HUES6 (cell line): Measurements from ENCODE around the gene PRSS21.

ENCODE experiments used
- H3K27ac ChIP-seq: 2 replicates; pipeline ENCODE4 v1.7.0; 2013; ENCODE audit warnings: low read depth, mild to moderate bottlenecking, low read length, inconsistent platforms
- H3K27me3 ChIP-seq: 2 replicates; pipeline ENCODE4 v1.6.1; 2013; ENCODE audit warnings: low read length; ENCODE audit not compliant: control insufficient read depth, insufficient read depth
- H3K36me3 ChIP-seq: 2 replicates; pipeline ENCODE4 v1.6.1; 2013; ENCODE audit warnings: low read length; ENCODE audit not compliant: control insufficient read depth, insufficient read depth
- H3K4me1 ChIP-seq: 2 replicates; pipeline ENCODE4 v1.6.1; 2013; ENCODE audit warnings: low read length; ENCODE audit not compliant: control insufficient read depth, insufficient read depth
- H3K4me3 ChIP-seq: 2 replicates; pipeline ENCODE4 v1.5.1; 2013; ENCODE audit warnings: low read depth, low read length
- H3K9ac ChIP-seq: one replicate; pipeline ENCODE4 v1.6.1; 2013; ENCODE audit warnings: mild to moderate bottlenecking, low read length
- H3K9me3 ChIP-seq: 2 replicates; pipeline ENCODE4 v1.6.1; 2013; ENCODE audit warnings: low read depth, low read length; ENCODE audit not compliant: control insufficient read depth, insufficient read depth

The PRSS21 gene

GRCh38 chr16:2828876-2829430 is 11.9 kb downstream of the PRSS21 start:
- Histone ChIP-seq H3K36me3 (no peaks in the 10 kb centered on the region), H3K27ac (no peak overlapping the region), H3K4me1 (peaks cover 5% of the 10 kb centered on the region; the same call in 1 of the 2 replicates), H3K9me3 (no peaks in the 10 kb centered on the region), H3K9ac (no peak overlapping the region), H3K27me3 (no peaks in the 10 kb centered on the region), H3K4me3 (no peak overlapping the region)

- H3K9ac ChIP-seq = no peak within 1 kb of the TSS
Measured at GRCh38 chr16:2829501-2830354, 12.7 kb downstream of the PRSS21 start, which contains the start of gene ZG16B. Gene ZG16B (plus strand): TSS chr16:2830303. CDS start chr16:2830442, 139 bp downstream.

GRCh38 chr16:2830355-2830695 is 13.3 kb downstream of the PRSS21 start:
- H3K27me3 ChIP-seq = no peaks in the 10 kb centered on the region
- H3K9ac ChIP-seq = no peak overlapping the region
- H3K9me3 ChIP-seq = no peaks in the 10 kb centered on the region
- no peaks in the 10 kb centered on the region for H3K36me3 ChIP-seq
- no peak overlapping the region for H3K4me3 ChIP-seq
- peaks cover 7% of the 10 kb centered on the region; the same call in 1 of the 2 replicates for H3K4me1 ChIP-seq
- no peak overlapping the region for H3K27ac ChIP-seq

More at GRCh38 chr16:2829501-2830354, 12.7 kb downstream of the PRSS21 start, which contains the start of gene ZG16B:
- Histone ChIP-seq H3K36me3 (no peaks in the 10 kb centered on the region), H3K9me3 (no peaks in the 10 kb centered on the region), H3K4me3 (no peak within 1 kb of the TSS), H3K4me1 (peaks cover 5% of the 10 kb centered on the region; the same call in 1 of the 2 replicates), H3K27ac (no peak within 1 kb of the TSS), H3K27me3 (no peaks in the 10 kb centered on the region)

- Histone ChIP-seq H3K36me3 (no peaks in the 10 kb centered on the region), H3K27me3 (no peaks in the 10 kb centered on the region), H3K27ac (no peak overlapping the region), H3K4me1 (peaks cover 15% of the 10 kb centered on the region), H3K9me3 (no peaks in the 10 kb centered on the region), H3K4me3 (no peak overlapping the region), H3K9ac (no peak overlapping the region)
Measured at GRCh38 chr16:2831203-2831602, 14.2 kb downstream of the PRSS21 start.

- Histone ChIP-seq H3K9me3 (no peaks in the 10 kb centered on the region), H3K9ac (no peak overlapping the region), H3K4me3 (no peak overlapping the region), H3K4me1 (peaks cover 15% of the 10 kb centered on the region), H3K27ac (no peak overlapping the region), H3K27me3 (no peaks in the 10 kb centered on the region), H3K36me3 (no peaks in the 10 kb centered on the region)
Measured at GRCh38 chr16:2833776-2834175, 16.7 kb downstream of the PRSS21 start.

GRCh38 chr16:2834968-2835367 is 17.9 kb downstream of the PRSS21 start:
- Histone ChIP-seq H3K4me3 (no peak overlapping the region), H3K27me3 (no peaks in the 10 kb centered on the region), H3K9ac (no peak overlapping the region), H3K4me1 (peaks cover 15% of the 10 kb centered on the region), H3K27ac (no peak overlapping the region), H3K9me3 (no peaks in the 10 kb centered on the region), H3K36me3 (no peaks in the 10 kb centered on the region)

GRCh38 chr16:2835638-2836493 is 18.8 kb downstream of the PRSS21 start:
- no peaks in the 10 kb centered on the region for H3K27me3 ChIP-seq
- peaks cover 15% of the 10 kb centered on the region for H3K4me1 ChIP-seq
- H3K27ac ChIP-seq = peak overlapping the region; percentile 49; the same call in 1 of the 2 replicates
- no peaks in the 10 kb centered on the region for H3K9me3 ChIP-seq
- no peaks in the 10 kb centered on the region for H3K36me3 ChIP-seq
- H3K9ac ChIP-seq = peak overlapping the region; percentile 63
- no peak overlapping the region for H3K4me3 ChIP-seq

GRCh38 chr16:2836646-2837508 is 19.8 kb downstream of the PRSS21 start:
- peak overlapping the region; percentile 26 for H3K9ac ChIP-seq
- peak overlapping the region; percentile 49; the same call in 1 of the 2 replicates for H3K27ac ChIP-seq

GRCh38 chr16:2838928-2839327 is 21.9 kb downstream of the PRSS21 start:
- no peak overlapping the region for H3K27ac ChIP-seq
- no peaks in the 10 kb centered on the region for H3K9me3 ChIP-seq
- no peak overlapping the region for H3K4me3 ChIP-seq
- H3K27me3 ChIP-seq = no peaks in the 10 kb centered on the region
- H3K4me1 ChIP-seq = peaks cover 15% of the 10 kb centered on the region
- H3K9ac ChIP-seq = no peak overlapping the region
- H3K36me3 ChIP-seq = no peaks in the 10 kb centered on the region

More at GRCh38 chr16:2836646-2837508, 19.8 kb downstream of the PRSS21 start:
- Histone ChIP-seq H3K4me1 (peaks cover 15% of the 10 kb centered on the region), H3K36me3 (no peaks in the 10 kb centered on the region), H3K27me3 (no peaks in the 10 kb centered on the region), H3K9me3 (no peaks in the 10 kb centered on the region), H3K4me3 (no peak overlapping the region)
